Measurements from ENCODE around the gene OSER1. TPM values are rescaled to one million over a fixed set of nuclear protein-coding genes. Genes with fewer than 3 reads are reported as not detected.

The OSER1 gene
- total RNA-seq, 2 experiments from 2014 or later, result 172 TPM

DNA sequence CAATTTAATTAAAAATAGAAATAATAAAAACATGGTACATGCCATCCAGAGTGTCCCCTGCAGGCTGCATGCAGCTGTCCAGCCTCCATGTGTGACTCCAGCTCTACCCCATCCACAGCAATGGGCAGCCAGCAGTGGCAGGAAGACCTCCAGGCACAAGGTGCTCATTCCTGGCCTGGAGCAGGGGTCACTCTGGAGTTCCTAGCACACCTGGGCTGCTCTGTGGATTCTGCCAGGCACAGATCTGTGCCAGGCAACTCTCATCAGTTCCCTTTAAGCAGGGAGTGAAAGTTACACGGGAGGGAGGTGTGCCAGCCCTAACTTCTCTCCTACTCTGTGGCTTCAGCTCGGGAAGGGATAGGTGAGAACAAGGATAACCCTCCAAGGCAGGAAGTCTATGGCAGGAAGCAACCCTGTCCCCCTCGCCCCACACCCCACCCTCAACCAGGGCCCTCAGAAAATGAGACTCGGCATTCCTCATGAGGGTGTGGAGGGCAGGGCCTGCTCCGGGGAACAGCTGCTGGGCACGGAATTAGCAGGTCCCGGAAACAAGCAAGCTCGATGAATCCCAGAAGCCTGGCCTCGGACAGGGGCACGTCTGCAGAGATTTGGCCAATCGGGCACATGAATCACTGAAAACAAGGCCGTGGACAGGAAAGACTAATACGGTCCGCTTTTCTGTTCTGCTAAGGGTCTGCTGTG lies 33.6 kb downstream of the OSER1 start:
- Mint-ChIP-seq H3K36me3 (ENCODE audit: low read depth) (no peaks in the 10 kb centered on the region), H3K9me3 (no peaks in the 10 kb centered on the region), H3K4me3 (no peak overlapping the region), H3K27ac (no peak overlapping the region), H3K27me3 (peaks cover 66% of the 10 kb centered on the region), H3K4me1 (ENCODE audit: low read depth) (no peaks in the 10 kb centered on the region)
- H3K27me3 ChIP-seq (ENCODE audit: control insufficient read depth in 1 of 2, insufficient read depth in 2 of 2, low read length in 2 of 2), result peaks cover 12 to 14% of the 10 kb centered on the region in 2 experiments
- no peaks in the 10 kb centered on the region for H3K9me3 ChIP-seq (ENCODE audit: control insufficient read depth in 1 of 2, insufficient read depth in 1 of 2, low read length in 2 of 2)
- DNase-seq (no peak), ATAC-seq (ENCODE audit: poor library complexity) (no peak)
- H3K4me1 ChIP-seq (ENCODE audit: insufficient read depth, low read length), result no peaks in the 10 kb centered on the region
- TF ChIP-seq CTCF (IDR thresholded peaks at IDR 0.05), result no peak
- no peak overlapping the region for H3K27ac ChIP-seq (ENCODE audit: low read depth in 1 of 2, low read length in 2 of 2)
- intact Hi-C loops (cut with DNase I, micrococcal nuclease), result no loop called here
- CTCF ChIA-PET, result no interaction called here
- no peaks in the 10 kb centered on the region for H3K36me3 ChIP-seq (ENCODE audit: insufficient read depth, low read length)
- POLR2A ChIA-PET, result no interaction called here
- no peak overlapping the region for H3K4me3 ChIP-seq (ENCODE audit: low read length)

DNA sequence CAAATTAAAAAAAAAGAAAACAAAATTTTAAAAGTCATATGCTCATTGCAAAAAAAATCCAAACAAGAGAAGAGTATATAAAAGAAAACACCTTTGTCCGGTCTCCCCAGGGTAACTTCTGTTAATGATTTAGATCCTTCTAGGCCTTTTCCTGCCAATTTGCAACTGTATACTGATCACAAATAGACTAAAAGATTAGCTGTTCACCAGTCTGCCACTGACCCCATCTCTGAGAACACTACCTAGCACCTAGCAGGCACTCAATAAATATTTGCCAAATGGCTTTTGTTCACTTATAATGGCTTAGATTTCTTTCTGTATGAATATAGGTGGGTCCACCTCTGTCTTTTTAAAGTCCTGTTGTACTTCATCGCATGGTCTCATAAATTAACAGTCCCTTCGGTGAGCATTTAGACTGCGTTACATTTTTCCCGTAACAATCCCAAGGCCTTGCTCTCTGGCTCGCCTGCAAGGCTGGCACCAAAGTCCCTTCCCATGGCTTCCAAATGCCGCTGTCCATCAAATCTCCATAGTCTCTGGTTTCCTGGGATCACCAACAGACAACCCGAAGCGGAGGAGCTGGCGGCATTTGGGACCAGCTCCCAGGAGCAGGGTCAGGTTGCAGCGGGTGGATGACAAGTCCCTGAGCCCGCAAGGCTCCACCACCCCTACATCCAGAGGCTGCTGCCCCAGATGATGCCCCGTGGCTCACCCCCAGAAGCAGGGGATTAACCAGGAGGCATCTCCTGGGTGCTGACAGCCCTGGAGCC lies 35.4 kb downstream of the OSER1 start:
- POLR2A ChIA-PET, result no interaction called here
- DNase-seq (no peak), ATAC-seq (ENCODE audit: poor library complexity) (no peak)
- CTCF ChIA-PET, result no interaction called here
- Mint-ChIP-seq H3K4me3 (no peak overlapping the region), H3K9me3 (no peaks in the 10 kb centered on the region), H3K36me3 (ENCODE audit: low read depth) (no peaks in the 10 kb centered on the region), H3K4me1 (ENCODE audit: low read depth) (no peaks in the 10 kb centered on the region), H3K27ac (no peak overlapping the region), H3K27me3 (peaks cover 63% of the 10 kb centered on the region)
- Histone ChIP-seq H3K27me3 (ENCODE audit: control insufficient read depth in 1 of 2, insufficient read depth in 2 of 2, low read length in 2 of 2) (peaks cover 7 to 17% of the 10 kb centered on the region in 2 experiments), H3K36me3 (ENCODE audit: insufficient read depth, low read length) (no peaks in the 10 kb centered on the region), H3K9me3 (ENCODE audit: control insufficient read depth in 1 of 2, insufficient read depth in 1 of 2, low read length in 2 of 2) (no peaks in the 10 kb centered on the region), H3K4me3 (ENCODE audit: low read length) (no peak overlapping the region), H3K27ac (ENCODE audit: low read depth in 1 of 2, low read length in 2 of 2) (no peak overlapping the region), H3K4me1 (ENCODE audit: insufficient read depth, low read length) (no peaks in the 10 kb centered on the region)
- intact Hi-C loops (cut with DNase I, micrococcal nuclease), result no loop called here
- no peak for TF ChIP-seq CTCF (IDR thresholded peaks at IDR 0.05)

DNA sequence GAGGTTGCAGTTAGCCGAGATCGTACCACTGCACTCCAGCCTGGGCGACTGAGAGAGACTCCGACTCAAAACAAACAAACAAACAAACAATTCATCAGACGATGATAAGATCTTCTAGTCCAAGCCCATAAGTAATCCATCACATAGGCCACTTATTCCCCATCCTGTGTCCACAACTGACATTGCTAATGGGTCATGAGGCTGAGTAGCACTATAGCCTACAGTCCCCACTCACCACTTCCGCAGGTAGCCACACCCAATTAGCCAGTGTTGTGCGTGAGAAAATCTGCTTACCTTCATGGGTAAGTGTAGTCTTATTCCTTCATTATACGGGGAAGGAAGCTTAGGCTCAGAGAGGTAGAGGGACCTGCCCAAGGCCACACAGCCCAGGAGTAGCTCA lies 36.7 kb downstream of the OSER1 start:
- Histone ChIP-seq H3K9me3 (ENCODE audit: control insufficient read depth in 1 of 2, insufficient read depth in 1 of 2, low read length in 2 of 2) (no peaks in the 10 kb centered on the region), H3K27ac (ENCODE audit: low read depth in 1 of 2, low read length in 2 of 2) (no peak overlapping the region), H3K27me3 (ENCODE audit: control insufficient read depth in 1 of 2, insufficient read depth in 2 of 2, low read length in 2 of 2) (peaks cover 5 to 14% of the 10 kb centered on the region in 2 experiments), H3K36me3 (ENCODE audit: insufficient read depth, low read length) (no peaks in the 10 kb centered on the region), H3K4me1 (ENCODE audit: insufficient read depth, low read length) (no peaks in the 10 kb centered on the region), H3K4me3 (ENCODE audit: low read length) (no peak overlapping the region)
- DNase-seq (no peak), ATAC-seq (ENCODE audit: poor library complexity) (no peak)
- Mint-ChIP-seq H3K27me3 (peaks cover 59% of the 10 kb centered on the region), H3K27ac (no peak overlapping the region), H3K36me3 (ENCODE audit: low read depth) (no peaks in the 10 kb centered on the region), H3K4me1 (ENCODE audit: low read depth) (no peaks in the 10 kb centered on the region), H3K9me3 (no peaks in the 10 kb centered on the region), H3K4me3 (no peak overlapping the region)
- ChIA-PET CTCF (interaction anchor here (0.9 kb wide), 1 partner anchor 21 kb away, joined by 3 read pairs; no protein-coding TSS in a partner anchor), POLR2A (no interaction called here)
- intact Hi-C loops (cut with DNase I, micrococcal nuclease), result no loop called here
- no peak for TF ChIP-seq CTCF (IDR thresholded peaks at IDR 0.05)
